Inferior parietal cortex (tissue), 1 donor: Measurements from ENCODE around the gene ARF1.
A peak's percentile ranks its signal among the peaks of the same experiment; 100 is the strongest.

ENCODE experiments used
- DNase-seq: peaks from one replicate; pipeline ENCODE4 v3.0.0-alpha.2; 2016; ENCODE audit errors: extremely low spot score

The ARF1 gene

DNA sequence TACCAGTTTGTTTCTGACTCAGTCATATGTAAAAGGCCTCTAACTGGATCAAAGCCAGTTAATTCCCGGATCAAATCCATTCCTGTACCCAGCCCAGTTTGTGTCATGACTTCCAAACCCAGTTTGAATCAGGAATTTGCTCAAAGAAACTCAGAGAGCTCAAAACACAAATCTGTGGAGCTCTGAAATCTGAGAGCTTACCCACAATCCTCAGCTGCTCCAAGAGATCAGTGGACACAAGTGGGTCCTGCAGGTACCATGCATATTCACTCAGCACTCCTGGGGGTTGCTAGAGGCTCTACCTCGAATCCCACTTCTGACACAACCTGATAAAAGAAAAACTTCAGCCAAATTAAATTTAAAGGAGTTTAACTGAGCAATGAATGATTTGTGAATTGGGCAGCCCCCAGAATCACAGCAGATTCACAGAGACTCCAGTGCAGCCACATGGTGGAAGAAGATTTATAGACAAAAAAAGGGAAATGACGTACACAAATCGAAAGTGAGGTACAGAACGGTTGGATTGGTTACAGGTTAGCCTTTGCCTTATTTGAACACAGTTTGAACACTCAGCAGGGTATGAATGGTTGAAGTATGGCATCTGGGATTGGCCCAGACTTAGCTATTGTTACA is 38.5 kb downstream of the ARF1 start:
- DNase-seq = no peak

DNA sequence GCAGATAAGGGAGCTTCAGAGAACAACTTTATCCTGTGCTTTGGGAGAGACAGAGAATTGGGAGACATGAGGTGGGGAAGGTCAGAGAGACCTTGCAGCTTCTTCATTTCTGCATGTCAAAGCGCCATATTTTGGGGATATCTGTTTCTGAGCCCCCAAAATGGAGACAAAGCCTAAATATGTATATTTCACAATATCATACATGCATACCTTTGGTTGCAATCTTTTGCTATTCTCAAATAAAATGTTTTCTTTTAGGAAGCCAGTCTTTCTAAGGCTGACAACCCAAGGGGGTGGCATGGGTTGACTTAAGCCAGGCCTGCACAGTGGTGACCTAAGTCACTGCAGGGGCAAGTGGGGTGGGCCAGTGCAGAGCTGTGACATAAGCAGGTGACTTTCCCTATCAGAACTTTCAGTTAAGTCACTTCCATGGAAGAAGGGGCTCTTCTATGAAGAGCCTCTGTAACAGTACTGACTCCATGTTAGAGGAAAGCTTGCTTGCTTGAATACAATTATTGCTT is 40.5 kb downstream of the ARF1 start:
- DNase-seq = no peak

DNA sequence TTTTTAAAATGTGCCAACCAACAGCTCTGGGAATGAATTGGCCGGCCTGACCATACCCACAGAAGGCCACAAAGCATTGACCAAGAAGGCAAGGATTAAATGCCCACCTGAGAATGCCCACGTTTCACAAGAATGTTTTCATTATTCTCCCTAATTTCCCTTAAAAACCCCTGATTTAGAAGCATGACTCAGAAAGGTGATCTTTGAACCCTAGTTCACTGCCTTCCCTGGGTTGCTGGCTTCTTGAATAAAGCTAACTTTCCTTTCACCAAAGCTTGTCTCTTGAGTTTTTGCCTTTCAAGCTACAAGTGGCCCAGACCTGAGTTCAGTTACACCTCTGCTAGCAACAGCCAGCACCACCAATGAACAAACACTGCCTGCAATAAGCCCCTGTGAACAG is 41.0 kb downstream of the ARF1 start:
- DNase-seq = no peak

DNA sequence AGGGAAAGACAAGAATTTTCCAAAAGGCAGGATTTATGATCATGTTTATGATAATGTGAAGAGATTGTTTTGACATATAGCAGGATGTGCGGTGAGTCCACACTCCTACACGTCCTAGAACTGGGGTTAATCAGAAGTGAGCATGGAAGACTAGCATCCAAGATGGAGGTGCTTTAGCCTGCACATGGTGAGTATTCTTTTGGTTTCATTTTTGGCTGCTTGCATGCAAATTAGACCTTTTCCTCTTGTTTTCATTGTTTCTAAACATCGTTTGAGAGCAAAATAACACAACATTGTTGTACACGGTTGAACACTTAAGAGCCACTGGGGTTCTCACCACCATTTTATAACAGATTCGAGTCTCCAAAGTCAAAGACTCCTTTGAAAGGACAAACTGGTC is 42.7 kb downstream of the ARF1 start:
- no peak for DNase-seq

DNA sequence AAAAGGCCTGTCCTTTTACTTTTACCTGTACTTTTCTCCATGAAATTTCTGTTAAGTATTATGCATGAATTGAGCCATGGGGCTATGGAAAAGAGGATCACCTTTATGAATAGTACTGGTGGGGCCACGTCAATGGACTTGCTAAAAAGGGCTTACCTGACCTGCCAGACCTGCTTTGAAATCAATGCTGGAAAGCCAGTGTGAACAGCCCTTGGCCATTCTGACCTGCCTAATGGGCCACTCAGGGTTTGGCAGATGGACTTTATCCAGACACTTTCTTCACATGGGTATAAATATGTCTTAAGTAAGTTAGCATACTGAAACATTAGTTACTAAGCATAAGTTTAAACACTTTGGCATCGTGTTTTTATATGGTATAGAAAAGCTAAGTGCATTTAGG is 49.3 kb downstream of the ARF1 start:
- DNase-seq = no peak

DNA sequence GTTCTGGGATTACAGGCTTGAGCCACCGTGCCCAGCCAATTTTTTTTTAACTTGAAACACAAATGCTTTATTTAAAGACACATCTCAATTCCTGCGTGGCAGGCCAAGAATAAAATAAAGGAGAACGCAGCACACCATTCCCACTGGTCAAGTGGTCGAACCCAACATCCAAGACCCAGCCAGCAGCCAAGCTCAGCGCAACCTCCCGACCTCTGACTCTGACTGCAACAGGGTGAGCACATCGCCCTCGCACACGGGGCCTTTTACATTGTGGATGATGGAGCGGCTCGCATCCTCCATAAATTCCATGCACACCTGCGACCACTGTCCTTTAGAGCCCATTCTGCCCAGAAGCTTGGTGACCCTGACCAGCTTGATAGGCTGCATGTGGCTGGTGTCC is 52.1 kb downstream of the ARF1 start:
- no peak for DNase-seq

DNA sequence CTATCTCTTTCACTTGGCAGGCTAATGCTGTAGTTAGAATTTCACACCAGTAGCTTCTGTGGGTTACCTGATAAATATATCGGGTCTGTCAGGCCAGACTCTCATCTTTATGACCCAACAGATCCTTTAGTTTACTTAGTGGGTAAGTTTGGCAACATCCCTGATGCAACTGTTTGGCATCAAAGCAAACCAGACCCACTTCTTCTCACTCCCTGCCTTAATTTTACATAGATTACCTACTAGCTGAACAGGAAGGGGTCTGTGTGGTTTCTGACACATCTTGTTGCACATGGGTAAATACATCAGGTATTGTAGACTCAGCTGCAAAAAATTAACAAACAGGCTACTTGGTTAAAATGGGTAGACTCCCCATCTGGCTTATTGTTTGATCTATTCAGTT is 54.4 kb downstream of the ARF1 start:
- DNase-seq = no peak

DNA sequence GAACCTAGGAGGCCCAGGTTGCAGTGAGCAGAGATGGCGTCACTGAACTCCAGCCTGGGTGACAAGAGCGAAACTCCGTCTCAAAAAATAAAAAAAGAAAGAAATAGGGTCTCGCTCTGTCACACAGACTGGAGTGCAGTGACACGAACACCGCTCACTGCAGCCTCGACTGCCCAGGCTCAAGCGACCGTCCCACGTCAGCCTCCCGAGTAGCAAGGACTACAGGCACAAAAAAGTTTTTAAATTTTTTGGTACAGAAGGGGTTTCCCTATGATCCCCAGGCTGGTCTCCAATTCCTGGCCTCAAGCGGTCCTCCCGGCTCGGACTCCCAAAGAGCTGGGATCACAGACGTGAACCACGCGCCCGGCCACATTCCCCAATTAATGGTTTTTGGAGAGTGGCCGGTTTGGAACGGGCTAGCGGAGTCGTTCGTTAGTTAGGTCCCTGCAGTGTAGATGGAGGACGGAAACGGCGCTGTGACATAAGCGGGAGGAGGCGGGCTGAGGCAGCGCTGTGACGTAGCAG is 57.0 kb downstream of the ARF1 start:
- no peak for DNase-seq

DNA sequence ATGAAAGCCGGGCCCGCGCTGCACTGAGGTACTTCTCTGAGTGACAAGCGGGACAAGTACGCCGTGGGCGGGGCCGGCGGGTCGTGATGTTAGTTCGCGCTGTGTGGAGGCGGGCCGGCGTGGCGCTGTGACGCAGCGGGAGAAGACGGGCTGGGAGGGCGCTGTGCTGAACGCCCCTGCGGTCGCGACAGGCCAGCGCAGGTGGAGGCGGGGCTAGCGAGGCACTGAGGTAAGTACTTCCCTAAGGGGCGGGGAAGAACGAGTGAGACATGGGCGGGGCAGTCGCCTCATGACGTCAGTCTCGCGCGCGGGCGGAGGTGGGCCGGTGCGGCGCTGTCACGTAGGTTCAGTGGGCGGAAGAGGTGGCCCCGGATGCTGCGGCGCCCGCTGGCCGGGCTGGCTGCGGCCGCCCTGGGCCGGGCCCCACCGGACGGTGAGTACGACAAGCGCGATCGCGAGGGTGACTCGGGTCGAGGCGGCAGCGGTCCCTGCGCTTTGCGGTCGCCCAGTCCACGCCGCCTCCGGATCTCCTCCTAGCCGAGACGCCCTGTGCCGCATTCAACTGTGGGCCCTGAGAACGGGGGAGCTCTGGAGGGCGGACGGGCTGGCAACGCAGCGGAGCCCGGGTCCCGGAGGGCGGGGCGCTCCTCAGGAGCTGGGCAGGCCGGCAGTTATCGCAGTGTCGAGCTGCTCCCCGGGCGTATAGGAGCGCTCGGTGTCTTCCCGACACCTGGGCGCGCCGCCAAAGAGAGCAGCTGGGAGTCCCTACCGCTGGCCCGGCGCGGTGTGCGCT is 57.6 kb downstream of the ARF1 start, which contains the start of gene GUK1:
Gene GUK1 (plus strand): TSS at position 349 of the 793 bp plus-strand sequence. CDS start 24 bp downstream, at position 373.
- peak; percentile 95 for DNase-seq

DNA sequence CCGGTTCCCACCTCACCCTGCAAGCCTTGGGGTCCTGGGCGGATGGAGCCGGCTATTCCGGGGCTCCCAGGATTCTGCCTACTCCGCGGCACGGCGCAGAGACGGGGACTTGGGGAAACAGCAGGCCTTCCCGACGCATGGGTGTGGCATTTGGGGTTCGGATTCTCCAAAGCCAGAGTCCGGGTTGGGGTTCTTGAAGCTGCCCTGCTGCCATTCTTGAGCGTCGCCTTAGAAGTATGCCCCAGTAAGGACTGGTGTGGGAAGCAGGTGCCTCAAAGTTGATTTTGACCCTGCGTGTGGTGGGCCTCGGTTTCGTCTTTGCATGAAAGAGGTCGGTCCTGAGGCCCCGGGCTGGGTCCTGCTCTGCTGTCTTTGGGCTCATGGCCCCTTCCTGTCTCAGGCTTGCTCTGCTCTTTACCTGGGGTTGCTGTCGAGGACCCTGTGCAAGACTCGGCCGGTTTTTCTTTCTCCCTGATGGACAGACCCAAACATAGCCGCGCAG is 58.3 kb downstream of the ARF1 start:
- no peak for DNase-seq

DNA sequence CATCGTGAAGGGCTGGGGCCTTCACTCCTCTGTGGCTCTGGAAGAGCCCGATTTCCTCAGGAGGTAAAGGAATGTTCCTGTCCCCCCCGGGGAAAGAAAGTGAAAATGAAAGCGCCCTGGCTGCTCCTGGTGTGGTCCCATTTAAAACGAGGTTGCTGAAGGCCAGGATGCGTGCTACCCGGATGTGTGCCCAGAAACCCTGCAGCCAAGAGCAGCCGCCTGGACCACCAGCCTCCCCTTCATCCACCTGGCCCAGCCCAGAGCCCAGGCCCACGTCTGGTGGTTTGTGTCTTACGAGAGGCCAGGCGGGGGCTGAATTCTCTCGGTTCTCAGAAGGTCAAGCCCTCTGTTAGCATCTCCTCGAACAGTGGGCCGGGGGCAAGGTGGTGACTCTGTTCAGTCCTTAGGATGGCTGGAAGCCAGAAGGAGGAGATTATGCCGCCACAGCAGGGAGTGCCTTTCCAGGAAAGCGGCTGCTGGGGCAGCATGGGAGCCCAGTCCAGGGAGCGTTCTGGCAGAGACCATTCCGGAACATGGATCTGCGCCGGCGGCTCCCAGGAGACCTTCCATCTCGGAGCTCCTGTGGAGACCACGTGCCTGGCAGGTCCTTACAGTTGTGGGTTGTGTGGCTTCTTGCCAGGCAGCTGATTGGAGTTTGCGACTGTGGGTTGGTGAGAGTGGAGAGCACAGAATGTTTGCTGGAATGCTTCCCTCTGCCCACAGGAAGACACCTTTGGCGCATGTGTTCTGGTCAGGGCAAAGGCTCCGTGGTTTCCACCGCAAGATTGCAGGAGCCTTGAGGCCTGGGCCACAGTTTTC is 58.9 kb downstream of the ARF1 start:
- DNase-seq = no peak

DNA sequence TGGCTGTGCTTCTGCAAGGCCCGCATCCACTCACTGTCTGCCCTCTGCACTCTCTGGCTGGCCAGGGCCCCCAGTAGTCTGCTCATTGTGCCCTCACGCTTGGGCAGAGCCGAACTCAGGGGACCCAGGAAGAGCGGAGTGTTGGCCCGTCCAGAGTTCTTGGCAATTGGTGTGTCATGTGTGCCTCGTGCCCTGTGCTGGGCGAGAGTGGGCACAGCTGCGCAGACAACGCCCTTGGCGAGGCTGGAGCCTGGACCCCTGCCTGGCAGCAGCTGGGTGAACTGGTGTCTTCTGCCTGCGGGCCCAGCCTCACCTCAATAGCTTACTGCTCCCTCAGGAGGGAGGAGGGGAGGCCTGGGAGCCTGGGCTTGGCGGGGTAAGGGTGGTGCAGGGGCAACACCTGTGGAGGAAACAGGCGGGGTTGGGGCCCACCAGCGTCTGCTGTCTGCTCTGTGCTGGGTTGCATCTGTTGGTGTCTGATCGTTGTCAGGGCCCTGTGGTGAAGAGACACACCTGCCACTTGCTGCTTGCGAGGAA is 59.7 kb downstream of the ARF1 start:
- no peak for DNase-seq

DNA sequence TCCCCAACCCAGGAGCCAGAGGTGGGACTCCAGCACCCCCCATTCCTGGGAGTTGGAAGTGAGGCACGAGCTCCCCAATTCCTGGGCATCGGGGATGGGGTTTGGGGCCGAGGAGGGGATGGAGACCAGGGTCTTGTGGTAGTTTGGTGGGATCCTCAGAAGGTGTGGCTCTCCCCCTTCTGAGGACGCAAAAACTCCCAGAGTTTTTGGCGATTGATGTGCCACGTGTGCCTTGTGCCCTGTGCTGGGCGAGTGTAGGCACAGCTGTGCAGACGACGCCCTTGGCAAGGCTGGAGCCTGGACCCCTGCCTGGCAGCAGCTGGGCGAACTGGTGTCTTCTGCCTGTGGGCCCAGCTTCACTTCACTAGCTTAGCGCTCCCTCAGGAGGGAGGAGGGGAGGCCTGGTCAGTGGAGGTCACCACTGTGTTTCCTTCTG is 60.2 kb downstream of the ARF1 start:
- DNase-seq = no peak

DNA sequence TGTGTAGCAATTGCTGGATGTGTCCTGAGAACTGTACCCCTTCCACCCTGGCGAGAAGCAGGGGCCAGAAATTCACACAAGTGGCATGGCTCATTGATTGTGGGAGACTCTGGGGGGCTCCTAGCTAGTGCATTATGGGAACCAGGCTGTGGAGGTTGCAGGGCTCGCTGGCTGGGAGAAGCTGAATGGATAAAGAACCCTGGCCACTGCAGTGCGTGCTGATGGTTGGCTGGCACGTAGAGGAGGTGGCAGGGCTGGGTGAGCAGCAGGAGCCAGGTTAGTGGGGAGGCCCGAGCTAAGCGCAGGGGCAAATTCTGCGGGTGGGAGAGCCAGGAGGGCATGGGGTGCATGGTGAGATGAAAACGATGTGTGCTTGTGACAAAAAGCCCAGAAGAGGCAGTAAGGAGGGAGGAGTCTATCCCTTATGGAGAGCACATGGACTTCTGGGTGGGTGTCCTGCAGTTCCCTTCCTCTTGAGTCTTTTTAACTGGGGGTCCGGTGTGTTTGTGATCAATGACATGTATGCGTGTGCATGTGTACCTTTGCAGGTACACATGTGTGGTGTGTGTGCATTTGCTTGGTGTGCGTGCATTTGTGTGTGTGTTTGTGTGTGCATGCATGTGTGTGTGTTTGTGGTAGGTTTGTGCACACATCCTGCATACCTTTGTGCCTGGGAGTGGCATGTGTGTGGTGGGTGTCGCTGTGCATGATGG is 61.1 kb downstream of the ARF1 start:
- no peak for DNase-seq

DNA sequence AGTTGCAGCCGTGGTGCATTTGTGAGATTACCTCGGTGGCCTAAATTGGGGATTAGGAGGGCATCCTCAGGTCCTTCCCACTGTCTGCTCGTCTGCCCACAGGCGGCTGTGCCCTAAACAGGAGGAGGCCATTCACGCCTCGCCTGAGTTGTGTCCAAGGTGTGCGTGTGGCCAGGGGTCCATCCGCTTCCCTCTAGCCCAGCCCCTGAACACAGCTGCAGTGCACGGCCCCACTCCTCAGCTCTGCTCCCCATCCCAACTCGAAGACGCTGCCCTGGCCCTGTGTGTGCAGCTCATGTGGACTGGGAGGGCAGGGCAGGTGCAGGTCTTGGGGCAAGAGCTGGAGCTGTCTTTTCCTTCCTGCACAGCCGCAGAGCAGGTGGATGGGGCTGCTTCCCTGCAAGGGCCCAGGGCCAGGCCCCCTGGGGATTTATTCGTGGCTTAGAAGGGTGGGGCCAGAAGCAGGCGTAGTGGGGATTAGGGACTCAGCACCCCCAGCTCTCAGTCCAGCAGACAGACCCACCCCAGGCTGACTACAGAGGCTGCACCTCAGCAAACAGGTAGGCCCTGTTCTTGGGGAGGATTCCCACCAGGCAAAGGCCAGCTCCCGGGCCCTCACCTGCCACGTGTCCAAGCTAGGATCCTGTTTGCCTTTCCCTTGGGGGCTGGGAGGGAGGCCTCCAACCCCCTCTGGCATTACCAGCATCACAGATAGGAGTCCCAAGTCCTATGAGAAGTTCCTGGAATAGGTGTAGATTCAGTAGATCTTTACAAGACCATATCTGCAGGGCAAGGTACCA is 61.9 kb downstream of the ARF1 start:
- DNase-seq = no peak

DNA sequence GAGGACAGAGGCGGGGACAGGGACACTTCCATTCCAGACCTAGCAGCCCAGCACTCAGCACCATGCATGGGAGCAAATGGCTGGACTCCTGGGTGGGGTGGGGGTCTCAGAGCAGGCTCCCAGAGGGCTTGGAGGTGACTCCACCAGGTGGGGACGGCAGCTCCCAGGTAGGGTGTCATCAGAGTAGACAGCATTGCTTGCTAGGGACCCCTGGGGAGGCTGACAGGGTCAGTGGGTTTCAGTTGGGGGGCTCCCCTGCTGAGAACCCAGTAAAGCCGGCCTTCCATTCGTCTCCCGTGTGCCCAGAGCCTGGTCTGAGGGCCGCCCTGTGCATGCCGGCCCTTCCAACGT is 62.5 kb downstream of the ARF1 start:
- DNase-seq = no peak

DNA sequence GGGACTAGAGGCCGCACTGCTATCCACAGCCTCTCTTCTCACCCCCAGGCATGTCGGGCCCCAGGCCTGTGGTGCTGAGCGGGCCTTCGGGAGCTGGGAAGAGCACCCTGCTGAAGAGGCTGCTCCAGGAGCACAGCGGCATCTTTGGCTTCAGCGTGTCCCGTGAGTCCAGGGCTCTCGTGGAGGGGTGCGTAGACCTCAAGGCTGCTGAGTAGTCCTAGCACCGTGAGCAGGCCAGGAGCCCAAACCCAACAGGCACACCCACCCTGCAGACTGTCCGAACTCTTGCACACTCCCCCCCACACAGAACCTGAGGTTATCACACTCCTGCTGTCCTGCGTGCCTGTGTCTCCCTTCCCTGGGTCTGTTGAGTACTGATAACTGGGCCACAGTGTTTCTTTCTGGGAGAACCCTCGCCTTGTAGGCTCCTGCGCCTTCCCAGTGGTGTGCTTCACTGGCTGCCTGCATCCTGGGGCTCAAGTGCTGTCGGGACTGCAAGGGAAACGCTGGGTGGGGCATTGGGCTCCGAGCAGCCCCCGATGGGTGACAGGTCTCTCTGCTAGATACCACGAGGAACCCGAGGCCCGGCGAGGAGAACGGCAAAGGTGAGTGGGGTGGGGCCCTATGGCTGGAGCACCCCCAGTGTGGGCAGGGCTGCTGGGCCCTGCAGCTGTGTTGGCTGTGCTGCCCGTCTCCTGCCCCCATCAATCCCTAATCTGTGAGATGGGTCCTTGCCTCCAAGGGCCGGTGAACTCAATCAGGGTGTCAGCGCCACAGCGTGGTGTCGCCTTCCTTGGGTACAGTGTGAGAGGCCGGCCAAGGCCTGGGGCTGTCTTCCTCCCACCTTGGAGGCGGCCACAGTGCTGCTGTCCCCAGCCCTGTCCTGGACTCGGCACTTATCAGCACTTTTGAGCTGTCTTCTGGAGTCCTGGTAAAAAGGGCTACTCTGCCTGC is 63.2 kb downstream of the ARF1 start:
- DNase-seq = no peak

DNA sequence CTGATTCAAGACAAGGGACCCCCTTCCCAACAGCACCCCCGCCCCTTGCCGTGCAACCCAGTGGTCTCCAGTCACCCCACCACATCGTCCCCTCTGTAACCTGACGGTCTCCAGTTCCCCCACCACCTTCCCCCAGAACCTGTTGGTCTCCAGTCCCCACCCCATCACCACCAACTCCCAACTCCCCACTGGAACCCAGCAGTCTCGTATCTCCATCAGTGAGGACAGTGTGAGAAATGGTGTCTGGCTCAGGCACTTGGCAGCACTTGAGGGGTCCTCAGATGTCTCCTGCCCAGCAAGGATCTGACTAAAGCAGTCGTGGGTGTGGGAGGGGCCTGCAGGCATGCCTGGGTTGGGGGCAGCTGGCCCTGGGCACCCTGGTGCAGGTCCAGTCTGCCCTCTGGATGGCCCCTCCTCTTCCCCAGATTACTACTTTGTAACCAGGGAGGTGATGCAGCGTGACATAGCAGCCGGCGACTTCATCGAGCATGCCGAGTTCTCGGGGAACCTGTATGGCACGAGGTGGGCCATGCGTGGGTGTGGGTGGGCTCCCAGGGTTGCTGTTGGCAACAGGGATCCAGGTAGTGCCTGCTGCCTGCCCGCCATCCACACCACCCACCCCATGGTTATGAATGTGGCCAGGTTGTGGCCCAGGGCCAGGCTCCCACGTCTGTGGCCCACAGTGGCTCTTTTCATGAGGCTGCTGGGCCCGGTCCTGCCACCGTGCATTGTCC is 64.1 kb downstream of the ARF1 start:
- DNase-seq = no peak
